ENCODE results near the gene STX7.

DNA sequence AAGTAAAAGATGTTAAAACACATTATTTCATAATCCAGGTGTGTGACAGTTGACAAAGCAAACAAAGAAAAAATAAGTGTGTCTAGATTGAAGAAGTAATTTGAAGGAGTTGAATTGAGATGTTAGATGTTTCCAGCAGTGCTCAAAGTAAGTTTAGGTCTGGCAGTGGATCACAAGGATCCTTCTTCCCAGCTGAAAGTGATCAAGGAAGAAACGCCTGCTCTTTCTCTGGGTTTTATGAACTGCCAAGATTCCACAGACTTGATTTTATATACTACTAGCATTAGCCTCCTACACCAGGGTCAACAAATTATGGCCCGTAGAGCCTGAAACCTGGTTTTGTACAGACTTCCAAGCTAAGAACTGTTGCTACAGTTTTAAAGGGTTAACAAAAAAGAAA, 30.3 kb downstream of the STX7 start:
- TF ChIP-seq, protein P1, sequence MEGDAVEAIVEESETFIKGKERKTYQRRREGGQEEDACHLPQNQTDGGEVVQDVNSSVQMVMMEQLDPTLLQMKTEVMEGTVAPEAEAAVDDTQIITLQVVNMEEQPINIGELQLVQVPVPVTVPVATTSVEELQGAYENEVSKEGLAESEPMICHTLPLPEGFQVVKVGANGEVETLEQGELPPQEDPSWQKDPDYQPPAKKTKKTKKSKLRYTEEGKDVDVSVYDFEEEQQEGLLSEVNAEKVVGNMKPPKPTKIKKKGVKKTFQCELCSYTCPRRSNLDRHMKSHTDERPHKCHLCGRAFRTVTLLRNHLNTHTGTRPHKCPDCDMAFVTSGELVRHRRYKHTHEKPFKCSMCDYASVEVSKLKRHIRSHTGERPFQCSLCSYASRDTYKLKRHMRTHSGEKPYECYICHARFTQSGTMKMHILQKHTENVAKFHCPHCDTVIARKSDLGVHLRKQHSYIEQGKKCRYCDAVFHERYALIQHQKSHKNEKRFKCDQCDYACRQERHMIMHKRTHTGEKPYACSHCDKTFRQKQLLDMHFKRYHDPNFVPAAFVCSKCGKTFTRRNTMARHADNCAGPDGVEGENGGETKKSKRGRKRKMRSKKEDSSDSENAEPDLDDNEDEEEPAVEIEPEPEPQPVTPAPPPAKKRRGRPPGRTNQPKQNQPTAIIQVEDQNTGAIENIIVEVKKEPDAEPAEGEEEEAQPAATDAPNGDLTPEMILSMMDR (IDR thresholded peaks at IDR 0.05) = no peak
- no peak for TF ChIP-seq POLR2A (IDR thresholded peaks at IDR 0.05)
- no peak for TF ChIP-seq POLR2AphosphoS5 (IDR thresholded peaks at IDR 0.05)

Data from breast epithelium (tissue), 3 donors.